NB4 (cell line): Measurements from ENCODE around the gene UCHL1.

ENCODE experiments used
- MYC ChIP-seq: IDR thresholded peaks from 2 replicates; pipeline ENCODE4 v1.6.1; 2011; ENCODE audit warnings: low read depth, low read length
- POLR2A ChIP-seq: IDR thresholded peaks from 2 replicates; pipeline ENCODE4 v1.6.1; 2011; ENCODE audit warnings: mild to moderate bottlenecking; ENCODE audit not compliant: insufficient read length; ENCODE audit errors: extremely low read depth
- TF ChIP-seq, protein P1 (sequence below): IDR thresholded peaks from one replicate; pipeline ENCODE4 v1.5.1; 2012; ENCODE audit warnings: low read depth, low read length
- TF ChIP-seq, protein P2 (sequence below): IDR thresholded peaks from 2 replicates; pipeline ENCODE4 v1.6.1; 2011; ENCODE audit warnings: low read depth, low read length

DNA sequence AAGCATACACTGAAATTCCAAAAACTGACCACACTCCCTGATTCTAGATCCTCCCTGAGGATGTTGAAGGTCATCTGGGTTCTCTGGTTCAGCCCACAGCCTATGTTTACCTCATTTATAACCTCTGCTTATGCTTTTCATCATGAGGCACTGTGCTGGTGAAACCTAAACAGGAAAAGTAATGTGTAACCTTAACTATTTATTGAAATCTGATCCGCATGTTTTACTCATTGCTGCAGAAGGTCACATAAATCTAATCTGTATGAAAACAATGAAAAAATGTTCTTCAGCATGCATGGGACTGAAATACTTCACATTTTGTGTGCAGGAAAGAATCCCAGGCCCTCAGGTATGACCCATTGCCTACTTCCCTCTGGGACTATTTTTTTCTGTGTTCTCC, 30.3 kb downstream of the UCHL1 start:
- TF ChIP-seq, protein P1, sequence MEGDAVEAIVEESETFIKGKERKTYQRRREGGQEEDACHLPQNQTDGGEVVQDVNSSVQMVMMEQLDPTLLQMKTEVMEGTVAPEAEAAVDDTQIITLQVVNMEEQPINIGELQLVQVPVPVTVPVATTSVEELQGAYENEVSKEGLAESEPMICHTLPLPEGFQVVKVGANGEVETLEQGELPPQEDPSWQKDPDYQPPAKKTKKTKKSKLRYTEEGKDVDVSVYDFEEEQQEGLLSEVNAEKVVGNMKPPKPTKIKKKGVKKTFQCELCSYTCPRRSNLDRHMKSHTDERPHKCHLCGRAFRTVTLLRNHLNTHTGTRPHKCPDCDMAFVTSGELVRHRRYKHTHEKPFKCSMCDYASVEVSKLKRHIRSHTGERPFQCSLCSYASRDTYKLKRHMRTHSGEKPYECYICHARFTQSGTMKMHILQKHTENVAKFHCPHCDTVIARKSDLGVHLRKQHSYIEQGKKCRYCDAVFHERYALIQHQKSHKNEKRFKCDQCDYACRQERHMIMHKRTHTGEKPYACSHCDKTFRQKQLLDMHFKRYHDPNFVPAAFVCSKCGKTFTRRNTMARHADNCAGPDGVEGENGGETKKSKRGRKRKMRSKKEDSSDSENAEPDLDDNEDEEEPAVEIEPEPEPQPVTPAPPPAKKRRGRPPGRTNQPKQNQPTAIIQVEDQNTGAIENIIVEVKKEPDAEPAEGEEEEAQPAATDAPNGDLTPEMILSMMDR, result no peak
- TF ChIP-seq POLR2A, result no peak
- TF ChIP-seq, protein P2, sequence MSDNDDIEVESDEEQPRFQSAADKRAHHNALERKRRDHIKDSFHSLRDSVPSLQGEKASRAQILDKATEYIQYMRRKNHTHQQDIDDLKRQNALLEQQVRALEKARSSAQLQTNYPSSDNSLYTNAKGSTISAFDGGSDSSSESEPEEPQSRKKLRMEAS, result no peak
- TF ChIP-seq MYC, result no peak
